Lung (tissue), 12 donors: ENCODE results near the gene ST3GAL3. TPM values are rescaled to one million over a fixed set of nuclear protein-coding genes. Genes with fewer than 3 reads are reported as not detected.

Source experiments
- ATAC-seq: fragments of 200-7000 bp; cut with Tn5 transposase; one replicate; pipeline ENCODE4 v1.9.1; 2020; ENCODE audit warnings: moderate number of reproducible peaks; ENCODE audit not compliant: insufficient read depth, low FRiP score
- DNase-seq, 3 donors: peaks; one replicate each; pipeline ENCODE4 v3.0.0-alpha.2; 2013 to 2017
- H3K27ac ChIP-seq, 2 donors: one replicate each; pipeline ENCODE4 v1.5.1; 2013; ENCODE audit warnings: mild to moderate bottlenecking in 2 of 2, moderate library complexity in 2 of 2, control low read depth in 1 of 2, inconsistent platforms in 1 of 2, low read depth in 1 of 2, low read length in 1 of 2
- H3K27me3 ChIP-seq, 3 donors: one replicate each; pipeline ENCODE4 v1.5.1; 2013; ENCODE audit warnings: low read length in 2 of 3; ENCODE audit not compliant: control insufficient read depth in 3 of 3, insufficient read depth in 3 of 3
- H3K36me3 ChIP-seq, 4 donors: one replicate each; pipeline ENCODE4 v1.5.1; 2013; ENCODE audit warnings: low read length in 4 of 4, mild to moderate bottlenecking in 1 of 4, moderate library complexity in 1 of 4; ENCODE audit not compliant: control insufficient read depth in 4 of 4, insufficient read depth in 4 of 4
- H3K4me1 ChIP-seq, 5 donors: one replicate each; pipeline ENCODE4 v1.5.1; 2013; ENCODE audit warnings: low read length in 5 of 5, mild to moderate bottlenecking in 2 of 5, moderate library complexity in 1 of 5; ENCODE audit not compliant: control insufficient read depth in 5 of 5, insufficient read depth in 5 of 5
- H3K4me3 ChIP-seq: one replicate; pipeline ENCODE4 v1.5.1; 2013; ENCODE audit warnings: mild to moderate bottlenecking, control low read depth, moderate library complexity
- H3K9ac ChIP-seq, 2 donors: one replicate each; pipeline ENCODE4 v1.5.1; 2013; ENCODE audit warnings: low read length in 2 of 2, control low read depth in 1 of 2; ENCODE audit not compliant: insufficient read depth in 1 of 2
- H3K9me3 ChIP-seq, 4 donors: one replicate each; pipeline ENCODE4 v1.5.1; 2013; ENCODE audit warnings: low read length in 3 of 4, mild to moderate bottlenecking in 1 of 4, moderate library complexity in 1 of 4; ENCODE audit not compliant: control insufficient read depth in 4 of 4, insufficient read depth in 3 of 4
- WGBS, 2 donors: extraction: QIAGEN DNeasy Blood & Tissue Kit; methylation state at CpG; one replicate each; pipeline ENCODE4 v1.1.7; 2013; 5-methylcytosine and 5-hydroxymethylcytosine counted together
- polyA plus RNA-seq, 2 donors: library from polyadenylated mRNA; stranded (reverse); fragments of 200-250 nt; gene quantifications; one replicate each; pipeline ENCODE4 v1.2.1, GENCODE V29; 2013
- total RNA-seq, 2 donors: library from RNA; depleted of rRNA in 1 of 2; stranded (reverse); fragments of >200 nt in 1 of 2; gene quantifications; one replicate each; pipeline ENCODE4 v1.2.1, GENCODE V29; 2014 to 2021
- TF ChIP-seq, protein P1 (sequence below): IDR thresholded peaks from 2 replicates; pipeline ENCODE4 v1.5.1; 2012; ENCODE audit warnings: mild to moderate bottlenecking; ENCODE audit errors: control extremely low read depth, extremely low read depth
- donor health status: control.
- donor health status: control.
- donor health status: Bipolar disorder and iron deficiency.
- donor health status: healthy.
- donor health status: DM: yes; HTN: yes; CAD: no.

Gene ST3GAL3
- total and polyA plus RNA-seq, 4 donors, result 8.4 to 28.0 (median 17.1) TPM

DNA sequence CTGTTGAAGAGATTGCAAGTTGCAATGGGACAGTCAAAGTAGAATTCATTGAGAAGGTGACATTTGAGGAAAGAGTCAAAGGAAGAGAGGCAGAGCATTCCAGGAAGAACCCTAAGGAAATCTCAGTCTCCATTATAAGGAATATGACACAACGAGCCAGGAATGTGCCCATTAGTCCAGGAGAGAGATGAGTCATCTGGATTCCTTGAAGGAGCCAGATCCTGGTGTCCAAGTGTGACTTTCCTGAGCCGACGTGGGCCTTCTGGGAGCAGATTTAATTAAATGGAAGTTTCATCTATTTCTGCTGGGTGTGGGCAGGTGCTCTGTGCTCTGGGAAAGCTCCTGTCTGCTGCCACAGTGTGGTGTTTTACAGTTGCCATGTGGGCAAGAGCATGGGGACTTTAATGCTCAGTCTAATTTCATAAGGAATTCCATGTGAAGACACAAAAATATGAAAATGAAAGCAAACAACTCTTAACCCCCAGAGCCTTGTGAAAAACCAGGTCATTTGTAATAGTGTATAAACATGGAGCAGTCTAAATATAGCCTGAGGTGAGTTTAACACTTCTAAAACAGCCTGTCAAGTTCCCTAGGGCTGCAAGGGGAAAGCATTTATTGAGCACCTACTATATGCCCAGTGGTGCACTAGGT, 114.8 kb downstream of the ST3GAL3 start:
- Histone ChIP-seq H3K27me3 (no peaks in the 10 kb centered on the region), H3K36me3 (peaks cover 0 to 4% (median 1%) of the 10 kb centered on the region in 4 donors), H3K4me1 (peaks cover 0 to 23% (median 0%) of the 10 kb centered on the region in 5 donors), H3K4me3 (no peak overlapping the region), H3K9me3 (peaks cover 0 to 5% (median 2%) of the 10 kb centered on the region in 4 donors), H3K9ac (no peak overlapping the region), H3K27ac (peak overlapping the region in 1 of 2 donors; percentile 5)
- DNase-seq (no peak), ATAC-seq (peak; percentile 47)
- TF ChIP-seq, protein P1, sequence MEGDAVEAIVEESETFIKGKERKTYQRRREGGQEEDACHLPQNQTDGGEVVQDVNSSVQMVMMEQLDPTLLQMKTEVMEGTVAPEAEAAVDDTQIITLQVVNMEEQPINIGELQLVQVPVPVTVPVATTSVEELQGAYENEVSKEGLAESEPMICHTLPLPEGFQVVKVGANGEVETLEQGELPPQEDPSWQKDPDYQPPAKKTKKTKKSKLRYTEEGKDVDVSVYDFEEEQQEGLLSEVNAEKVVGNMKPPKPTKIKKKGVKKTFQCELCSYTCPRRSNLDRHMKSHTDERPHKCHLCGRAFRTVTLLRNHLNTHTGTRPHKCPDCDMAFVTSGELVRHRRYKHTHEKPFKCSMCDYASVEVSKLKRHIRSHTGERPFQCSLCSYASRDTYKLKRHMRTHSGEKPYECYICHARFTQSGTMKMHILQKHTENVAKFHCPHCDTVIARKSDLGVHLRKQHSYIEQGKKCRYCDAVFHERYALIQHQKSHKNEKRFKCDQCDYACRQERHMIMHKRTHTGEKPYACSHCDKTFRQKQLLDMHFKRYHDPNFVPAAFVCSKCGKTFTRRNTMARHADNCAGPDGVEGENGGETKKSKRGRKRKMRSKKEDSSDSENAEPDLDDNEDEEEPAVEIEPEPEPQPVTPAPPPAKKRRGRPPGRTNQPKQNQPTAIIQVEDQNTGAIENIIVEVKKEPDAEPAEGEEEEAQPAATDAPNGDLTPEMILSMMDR, result no peak
- 48 to 68% methylated on average over 3 of the region's 3 CpGs for WGBS, 2 donors

DNA sequence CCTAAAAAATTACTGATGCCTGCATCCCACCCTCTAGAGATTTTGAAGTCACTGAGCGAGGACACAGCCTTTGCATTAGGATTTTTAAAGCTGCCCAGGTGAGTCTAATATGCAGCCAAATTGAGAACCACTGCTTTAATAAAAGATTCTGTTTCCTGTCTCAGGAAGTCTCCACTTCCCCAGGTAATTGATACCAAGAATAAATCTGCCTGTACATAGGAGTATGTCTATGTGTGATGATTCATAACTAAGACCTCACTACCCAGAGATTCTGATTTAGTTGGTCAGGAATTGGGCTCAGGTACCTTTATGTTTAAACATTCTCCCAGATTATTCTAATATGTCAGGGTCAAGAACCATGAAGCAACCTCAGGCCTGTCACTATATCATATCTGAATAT, 117.5 kb downstream of the ST3GAL3 start:
- H3K4me1 ChIP-seq, result peaks cover 0 to 23% (median 0%) of the 10 kb centered on the region in 5 donors
- TF ChIP-seq, protein P1, result no peak
- 99 to 100% methylated on average over 1 of the region's 1 CpG for WGBS, 2 donors
- H3K4me3 ChIP-seq, result no peak overlapping the region
- no peaks in the 10 kb centered on the region for H3K27me3 ChIP-seq
- DNase-seq (no peak), ATAC-seq (no peak)
- no peaks in the 10 kb centered on the region for H3K9me3 ChIP-seq
- H3K36me3 ChIP-seq, result no peaks in the 10 kb centered on the region
- H3K9ac ChIP-seq, result no peak overlapping the region
- no peak overlapping the region for H3K27ac ChIP-seq

DNA sequence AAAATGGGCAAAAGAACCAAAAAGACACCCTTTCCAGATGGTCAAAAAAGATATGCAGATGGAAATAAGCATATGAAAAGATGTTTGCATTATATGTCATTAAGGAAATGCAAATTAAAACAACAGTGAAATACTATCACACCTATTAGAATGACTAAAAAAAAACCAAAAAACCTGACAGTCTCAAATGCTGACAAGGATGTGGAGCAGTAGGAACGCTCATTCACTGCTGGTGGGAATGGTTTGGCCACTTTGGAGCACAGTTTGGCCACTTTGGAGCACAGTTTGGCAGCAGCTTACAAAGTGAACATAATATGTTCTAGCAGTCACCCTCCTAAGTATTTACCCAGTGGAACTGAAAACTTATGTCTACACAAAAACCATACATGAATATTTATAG, 121.2 kb downstream of the ST3GAL3 start:
- H3K4me3 ChIP-seq, result no peak overlapping the region
- 97 to 100% methylated on average over 1 of the region's 1 CpG for WGBS, 2 donors
- no peak for ATAC-seq
- H3K27me3 ChIP-seq, result no peaks in the 10 kb centered on the region
- no peak for DNase-seq
- TF ChIP-seq, protein P1, result no peak
- peaks cover 0 to 3% (median 1%) of the 10 kb centered on the region in 4 donors for H3K36me3 ChIP-seq
- no peak overlapping the region for H3K9ac ChIP-seq
- no peak overlapping the region for H3K27ac ChIP-seq
- H3K4me1 ChIP-seq, result peaks cover 0 to 10% (median 0%) of the 10 kb centered on the region in 5 donors
- no peaks in the 10 kb centered on the region for H3K9me3 ChIP-seq

DNA sequence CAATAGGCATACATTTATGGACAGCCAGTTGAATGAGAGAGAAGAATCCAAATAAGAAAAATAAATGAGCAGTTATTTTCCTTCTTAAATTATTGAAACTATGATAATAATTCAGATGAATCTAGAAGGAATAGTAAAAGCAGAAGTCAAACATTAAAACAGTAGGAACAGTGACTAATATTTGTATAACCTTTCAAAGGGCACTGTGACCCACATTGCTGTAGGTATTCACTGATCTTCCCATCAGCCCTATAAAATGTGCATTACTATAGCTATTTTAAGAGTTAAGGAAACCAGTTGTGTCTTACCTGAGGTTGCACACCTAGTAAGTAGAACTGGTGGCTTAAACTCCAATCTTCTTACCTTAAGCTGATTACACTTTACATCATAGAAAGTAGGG, 123.5 kb downstream of the ST3GAL3 start:
- no peak overlapping the region for H3K27ac ChIP-seq
- DNase-seq (no peak), ATAC-seq (no peak)
- TF ChIP-seq, protein P1, result no peak
- H3K9ac ChIP-seq, result no peak overlapping the region
- no peak overlapping the region for H3K4me3 ChIP-seq
- H3K9me3 ChIP-seq, result no peaks in the 10 kb centered on the region
- peaks cover 0 to 2% (median 2%) of the 10 kb centered on the region in 5 donors for H3K4me1 ChIP-seq
- H3K27me3 ChIP-seq, result no peaks in the 10 kb centered on the region
- peaks cover 0 to 3% (median 2%) of the 10 kb centered on the region in 4 donors for H3K36me3 ChIP-seq
